Activated CD8-positive, alpha-beta memory T cell treated with anti-CD3 and anti-CD28 coated beads, Interleukin-2, amount 50 U/mL, for 48 hours (primary cell): ENCODE data around the gene EVX2.
A peak's percentile ranks its signal among the peaks of the same experiment; 100 is the strongest.

ENCODE experiments used
- DNase-seq: peaks from one replicate; pipeline ENCODE4 v3.0.0-alpha.2; 2020

The EVX2 gene

GRCh38 chr2:176122052-176122682 is 38.4 kb upstream of the EVX2 start:
- peak; percentile 61 for DNase-seq

DNA sequence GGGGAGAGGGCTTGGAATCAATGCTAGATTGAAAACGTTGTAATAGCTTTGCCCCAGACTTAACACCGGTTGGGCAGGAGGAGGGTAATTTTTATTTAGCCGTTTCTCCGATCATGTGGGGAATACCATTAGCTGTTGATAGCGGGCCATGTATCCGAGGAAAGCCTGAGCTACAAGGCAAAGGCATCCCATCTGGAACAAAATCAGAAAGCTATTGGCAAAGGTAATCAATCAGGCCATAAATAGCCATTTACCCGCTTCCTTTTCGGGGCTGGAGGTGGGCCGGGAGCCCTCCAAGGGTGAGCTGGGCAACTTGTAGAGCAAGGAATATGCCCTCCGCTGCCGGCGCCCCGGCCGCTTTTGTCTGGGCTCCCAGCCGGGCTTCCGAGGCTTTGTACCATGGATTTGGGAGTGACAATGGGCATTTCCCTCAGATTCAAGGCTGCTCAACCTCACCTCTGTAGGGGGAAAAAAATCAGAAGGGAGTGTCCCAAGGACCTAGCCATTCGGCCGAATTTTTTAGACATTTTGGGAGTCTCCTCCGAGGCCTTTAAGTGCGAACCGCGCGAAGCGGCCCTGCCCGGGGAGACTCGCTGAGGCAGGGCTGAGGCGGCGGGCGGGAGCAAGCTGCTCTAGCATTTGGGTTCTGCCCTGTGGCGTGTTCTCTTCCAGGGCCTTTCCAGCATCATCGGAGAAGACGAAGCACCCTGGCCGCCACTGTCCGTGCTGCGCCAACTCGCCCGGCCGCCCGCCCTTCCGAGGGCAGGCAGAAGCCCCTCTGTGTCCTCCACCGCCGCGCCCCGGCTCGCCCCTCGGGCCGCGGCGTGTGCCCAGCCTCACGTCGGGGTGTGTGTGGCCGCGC is 37.7 kb upstream of the EVX2 start:
- peak; percentile 43 for DNase-seq

DNA sequence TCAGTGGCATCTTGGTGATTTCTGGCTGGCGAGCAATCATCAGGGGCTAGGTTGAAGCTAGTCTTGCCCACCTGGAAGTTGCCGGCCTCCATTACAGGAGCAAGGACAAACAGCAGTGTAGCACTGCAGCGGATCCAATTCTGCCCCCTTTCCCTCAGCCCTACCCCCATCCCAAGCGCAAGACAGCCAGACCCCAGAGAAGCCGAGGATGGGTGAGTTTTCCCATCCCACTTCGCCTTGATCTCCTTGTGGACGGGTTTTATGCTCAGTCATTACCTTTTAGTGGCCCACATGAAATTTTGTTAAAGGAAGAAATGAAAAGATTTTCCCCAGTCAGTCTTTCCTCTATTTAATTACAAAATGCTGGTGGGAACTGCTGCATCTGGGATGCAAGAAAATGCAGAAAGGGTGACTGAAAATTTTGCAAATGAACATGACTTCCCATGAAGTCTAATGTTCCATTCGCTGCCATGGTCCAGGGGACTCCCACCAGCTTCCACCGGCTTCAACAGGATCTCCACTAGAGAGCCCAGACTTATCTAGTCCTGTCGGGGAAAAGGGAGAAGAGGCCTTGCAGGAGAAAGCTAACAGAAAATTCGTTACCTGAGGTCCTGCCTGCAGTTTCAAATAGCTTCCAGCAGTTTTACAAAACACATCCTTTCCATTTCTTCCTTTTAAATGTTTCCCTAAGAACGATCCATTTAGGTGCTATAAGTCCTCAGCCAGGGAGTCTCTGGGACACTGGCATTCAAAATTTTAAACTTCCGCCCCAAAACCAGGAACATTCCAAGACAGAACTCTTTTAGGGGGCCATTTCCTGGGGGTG is 36.8 kb upstream of the EVX2 start:
- DNase-seq, result no peak

DNA sequence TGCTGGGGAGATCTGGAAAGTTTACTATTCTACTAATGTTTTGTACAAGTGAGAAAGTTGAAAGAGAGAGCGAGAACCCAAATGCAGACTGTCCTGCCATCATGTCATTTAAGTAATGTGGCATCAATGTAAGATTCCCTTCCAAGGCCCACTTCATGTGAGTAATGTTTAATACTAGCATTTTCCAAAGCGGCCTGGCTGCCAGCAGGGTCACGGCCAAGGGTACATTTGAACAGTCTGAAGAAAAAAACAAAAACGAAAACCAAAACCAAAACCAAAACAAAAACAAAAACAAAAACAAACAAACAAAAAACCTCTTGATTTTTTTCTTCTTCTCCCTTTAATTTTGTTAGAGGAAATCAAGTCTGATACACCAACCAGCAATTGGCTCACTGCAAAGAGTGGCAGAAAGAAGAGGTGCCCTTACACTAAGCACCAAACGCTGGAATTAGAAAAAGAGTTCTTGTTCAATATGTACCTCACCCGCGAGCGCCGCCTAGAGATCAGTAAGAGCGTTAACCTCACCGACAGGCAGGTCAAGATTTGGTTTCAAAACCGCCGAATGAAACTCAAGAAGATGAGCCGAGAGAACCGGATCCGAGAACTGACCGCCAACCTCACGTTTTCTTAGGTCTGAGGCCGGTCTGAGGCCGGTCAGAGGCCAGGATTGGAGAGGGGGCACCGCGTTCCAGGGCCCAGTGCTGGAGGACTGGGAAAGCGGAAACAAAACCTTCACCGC is 35.0 kb upstream of the EVX2 start:
- DNase-seq, result no peak

DNA sequence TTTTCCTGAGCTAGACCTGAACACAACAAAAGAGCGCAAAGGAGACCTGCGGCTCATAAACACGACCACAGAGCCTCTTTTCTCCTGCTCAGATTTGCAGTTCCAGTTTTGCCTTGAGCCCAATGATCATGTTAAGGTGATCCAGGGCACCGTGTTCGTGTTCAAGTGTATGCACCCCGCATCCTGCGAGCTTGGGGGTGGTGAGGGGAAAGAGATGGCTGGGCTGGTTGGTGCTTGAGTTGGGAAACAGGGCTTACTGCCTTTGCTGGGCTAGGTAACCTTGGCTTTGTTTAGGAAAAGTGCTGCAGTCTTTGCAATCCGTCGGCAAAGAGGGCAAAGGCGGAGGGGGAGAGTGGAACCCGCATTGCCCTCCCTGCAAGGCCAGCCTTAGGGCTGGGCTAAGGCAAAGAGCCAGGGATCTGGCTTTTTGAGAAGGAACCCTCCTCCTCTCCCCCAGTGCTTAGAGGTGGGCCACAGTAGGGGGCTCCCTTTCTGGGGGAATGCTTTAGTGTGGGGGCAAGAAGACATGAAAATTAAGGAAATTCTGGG is 34.1 kb upstream of the EVX2 start:
- DNase-seq, result no peak

DNA sequence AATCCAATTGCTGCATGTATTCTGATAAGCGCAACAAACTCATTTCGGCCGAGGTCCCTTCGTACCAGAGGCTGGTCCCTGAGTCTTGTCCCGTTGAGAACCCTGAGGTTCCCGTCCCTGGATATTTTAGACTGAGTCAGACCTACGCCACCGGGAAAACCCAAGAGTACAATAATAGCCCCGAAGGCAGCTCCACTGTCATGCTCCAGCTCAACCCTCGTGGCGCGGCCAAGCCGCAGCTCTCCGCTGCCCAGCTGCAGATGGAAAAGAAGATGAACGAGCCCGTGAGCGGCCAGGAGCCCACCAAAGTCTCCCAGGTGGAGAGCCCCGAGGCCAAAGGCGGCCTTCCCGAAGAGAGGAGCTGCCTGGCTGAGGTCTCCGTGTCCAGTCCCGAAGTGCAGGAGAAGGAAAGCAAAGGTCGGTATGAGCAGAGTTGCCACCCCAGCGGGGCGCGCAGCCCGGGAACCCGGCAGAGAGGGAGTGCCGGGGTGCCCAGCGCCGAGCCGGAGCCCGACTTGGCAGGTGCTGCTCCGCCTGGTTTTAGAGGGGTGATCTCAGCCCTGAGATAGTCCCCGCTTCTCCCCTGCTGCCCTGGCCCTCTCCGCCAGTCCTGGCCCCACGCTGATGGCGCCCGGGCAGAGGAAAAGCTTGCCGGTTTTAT is 33.5 kb upstream of the EVX2 start:
- no peak for DNase-seq

DNA sequence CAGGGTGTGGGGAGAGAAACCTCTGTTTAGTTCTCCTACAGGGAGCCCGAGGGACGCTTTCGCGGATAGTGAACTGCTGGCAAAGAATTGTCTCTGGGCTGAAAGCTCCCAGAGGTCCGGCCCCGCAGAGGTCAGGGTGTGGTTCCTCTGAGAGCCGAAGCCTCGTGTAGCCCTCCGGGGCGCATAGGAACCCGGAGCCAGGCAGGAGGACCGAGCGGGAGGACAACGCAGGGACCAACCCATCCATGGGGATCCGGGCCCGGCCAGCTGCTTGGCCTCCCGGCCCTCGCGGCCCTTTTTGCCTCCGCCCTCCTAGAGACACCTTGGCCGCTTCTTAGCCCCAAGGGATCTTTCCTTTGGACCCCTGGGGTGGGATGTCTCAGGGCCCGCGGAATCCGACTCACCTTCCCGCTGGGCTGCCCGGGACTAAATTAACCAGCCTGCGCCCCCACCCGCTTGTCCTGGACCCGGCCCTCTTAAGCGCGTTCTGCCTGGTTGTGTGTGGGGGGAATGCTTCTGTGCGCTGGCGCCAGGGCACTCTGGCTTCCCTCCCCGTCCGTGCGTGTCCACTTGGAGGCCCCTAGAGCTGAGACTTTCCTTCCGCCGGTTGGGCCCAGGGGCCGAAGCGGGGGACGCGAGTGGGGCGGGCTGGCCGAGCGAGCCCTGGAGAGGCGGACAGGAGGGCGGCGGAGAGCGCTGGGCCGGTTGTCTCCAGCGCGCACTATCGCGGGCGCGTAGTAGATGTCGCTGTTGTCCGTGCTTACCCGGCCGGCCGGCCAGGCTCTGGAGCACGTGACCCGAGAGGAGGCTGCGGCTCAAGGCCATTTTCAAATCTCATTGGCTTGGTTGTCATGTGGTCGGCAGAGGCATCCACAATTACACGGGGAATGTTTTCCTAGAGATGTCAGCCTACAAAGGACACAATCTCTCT is 32.4 kb upstream of the EVX2 start, which contains the start of gene HOXD10:
HOXD10 (plus strand) TSS at position 896 of the 931 bp plus-strand sequence. CDS start 56 bp downstream, outside the sequence.
- DNase-seq, result peak; percentile 50

DNA sequence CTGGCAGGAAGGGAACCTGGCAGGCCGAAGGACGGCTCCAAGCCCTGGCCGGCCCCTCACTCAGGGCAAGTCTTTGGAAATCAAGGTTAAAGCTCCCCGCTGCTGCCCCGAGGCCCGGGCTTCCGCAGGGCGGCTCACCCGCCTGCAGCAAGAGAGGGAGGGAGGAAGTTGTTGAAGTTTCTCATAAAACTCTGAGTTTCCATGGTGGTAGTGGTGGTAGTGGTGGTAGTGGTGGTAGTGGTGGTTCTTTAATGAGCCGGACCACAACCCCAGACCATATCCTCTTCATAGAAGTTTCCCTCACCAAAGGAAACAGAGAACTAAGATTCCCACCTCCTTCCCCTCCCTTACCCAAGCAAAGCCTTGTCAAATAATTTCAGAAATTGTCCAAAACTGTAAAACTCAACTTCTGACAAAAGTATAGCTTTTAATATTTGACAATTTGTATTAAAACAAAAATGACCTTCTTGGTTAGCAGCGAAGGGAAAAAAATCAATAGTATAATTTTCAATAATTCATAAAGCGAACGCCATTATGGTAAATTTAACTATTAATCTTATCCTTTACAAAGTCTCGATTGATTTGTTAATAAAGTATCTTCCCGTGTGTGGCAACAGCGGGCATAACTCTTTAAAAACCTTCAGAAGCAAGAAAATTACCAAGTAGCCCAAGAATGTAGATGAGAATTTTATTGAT is 31.3 kb upstream of the EVX2 start:
- peak; percentile 48 for DNase-seq

- DNase-seq, result peak; percentile 23
Measured at GRCh38 chr2:176114120-176114929, 30.6 kb upstream of the EVX2 start.

- DNase-seq, result peak; percentile 44
Measured at GRCh38 chr2:176112375-176113302, 28.9 kb upstream of the EVX2 start.

- no peak for DNase-seq
Measured at GRCh38 chr2:176111846-176112374, 28.1 kb upstream of the EVX2 start.

- DNase-seq, result no peak
Measured at GRCh38 chr2:176111309-176111663, 27.5 kb upstream of the EVX2 start.

- DNase-seq, result no peak
Measured at GRCh38 chr2:176110415-176111308, 26.9 kb upstream of the EVX2 start.

- DNase-seq, result no peak
Measured at GRCh38 chr2:176109946-176110345, 26.2 kb upstream of the EVX2 start.

DNA sequence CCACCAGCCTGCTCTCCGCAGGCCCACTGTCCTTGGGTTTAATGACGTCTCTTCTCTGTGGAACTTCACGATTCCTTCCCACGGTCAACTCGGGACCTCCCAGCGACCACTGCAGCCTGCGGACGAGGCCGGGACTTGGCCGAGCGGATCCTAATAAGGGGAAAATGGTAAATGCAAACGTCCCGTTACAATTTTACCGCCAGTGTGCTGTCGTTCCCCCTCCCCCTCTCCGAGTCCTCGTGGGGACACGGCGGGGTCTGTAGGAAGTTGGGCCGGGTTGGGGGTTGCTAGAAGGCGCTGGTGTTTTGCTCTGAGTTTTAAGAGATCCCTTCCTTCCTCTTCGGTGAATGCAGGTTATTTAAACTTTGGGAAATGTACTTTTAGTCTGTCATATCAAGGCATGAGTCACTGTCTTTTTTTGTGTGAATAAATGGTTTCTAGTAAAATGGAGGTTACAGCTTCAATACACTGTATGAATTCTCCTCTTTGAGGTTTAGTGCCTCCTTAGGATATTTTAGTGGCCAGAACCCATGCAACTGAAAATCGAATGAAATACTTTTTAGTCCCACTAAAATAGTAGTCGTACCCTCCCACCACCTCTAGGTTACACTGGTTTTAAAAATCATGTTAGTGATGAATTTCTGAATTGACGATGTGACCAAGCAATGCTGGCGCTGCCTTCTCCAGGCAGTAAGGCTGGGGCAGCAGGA is 25.6 kb upstream of the EVX2 start:
- peak; percentile 43 for DNase-seq

DNA sequence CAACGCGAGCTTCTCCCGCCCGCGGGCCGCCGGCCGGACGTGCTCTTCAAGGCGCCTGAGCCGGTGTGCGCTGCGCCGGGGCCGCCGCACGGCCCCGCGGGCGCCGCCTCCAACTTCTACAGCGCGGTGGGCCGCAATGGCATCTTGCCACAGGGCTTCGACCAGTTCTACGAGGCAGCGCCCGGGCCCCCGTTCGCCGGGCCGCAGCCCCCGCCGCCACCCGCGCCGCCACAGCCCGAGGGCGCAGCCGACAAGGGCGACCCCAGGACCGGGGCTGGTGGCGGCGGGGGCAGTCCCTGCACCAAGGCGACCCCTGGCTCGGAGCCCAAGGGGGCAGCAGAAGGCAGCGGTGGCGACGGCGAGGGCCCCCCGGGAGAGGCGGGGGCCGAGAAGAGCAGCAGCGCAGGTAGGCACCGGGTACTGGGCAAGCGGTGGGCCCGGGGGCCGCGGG is 24.0 kb upstream of the EVX2 start:
- DNase-seq, result peak; percentile 48
